Gastroesophageal sphincter (tissue), 3 donors: ENCODE measurements around the gene PRR5L.

Source experiments
- CTCF ChIP-seq, 4 experiments: fragments of 200-600 bp in 2 of 4; fragments of 450-650 bp in 2 of 4; sonication (generic) in 1 of 4; IDR thresholded peaks; one replicate each; pipeline ENCODE4 v1.5.1; 2017 to 2019; ENCODE audit warnings: antibody characterized with exemption in 4 of 4, mild to moderate bottlenecking in 2 of 4, moderate library complexity in 2 of 4
- EP300 ChIP-seq: sonication (generic); formaldehyde crosslinking; IDR thresholded peaks from one replicate; pipeline ENCODE4 v1.6.1; 2017; ENCODE audit warnings: antibody characterized with exemption, mild to moderate bottlenecking
- POLR2A ChIP-seq, 2 donors: fragments of 450-650 bp; IDR thresholded peaks; one replicate each; pipeline ENCODE4 v1.6.1; 2017; ENCODE audit warnings: antibody characterized with exemption in 2 of 2, mild to moderate bottlenecking in 2 of 2, moderate library complexity in 1 of 2

- TF ChIP-seq POLR2A (IDR thresholded peaks at IDR 0.05) (no peak), CTCF (IDR thresholded peaks at IDR 0.05) (no peak), EP300 (no peak)
These were observed 44.8 kb downstream of the PRR5L start for GRCh38 chr11:36340897-36341296.
